ENCODE results near the gene NTHL1. TPM values are rescaled to one million over a fixed set of nuclear protein-coding genes. Genes with fewer than 3 reads are reported as not detected.

NTHL1 gene
- total and polyA plus RNA-seq, 2 of the 8 experiments (the other 6 are each of a cell fraction or from before 2014, with no cell fraction given): 70.9 to 150 TPM

- no peak overlapping the region for H4K91ac ChIP-seq (replicated peaks; ENCODE audit: insufficient read length, low read length)
- H3K27ac ChIP-seq (ENCODE audit: low read depth, low read length): no peak overlapping the region
- no peak overlapping the region for H3K14ac ChIP-seq (ENCODE audit: insufficient read length)
- no peak overlapping the region for H2AK5ac ChIP-seq (ENCODE audit: low read depth, low read length)
- no peak overlapping the region for H2BK12ac ChIP-seq (ENCODE audit: low read depth, low read length)
- H3K23ac ChIP-seq (ENCODE audit: insufficient read length): no peak overlapping the region
- WGBS, 2 experiments (ENCODE audit: extremely low coverage in 1 of 2, insufficient coverage in 1 of 2, insufficient read length in 1 of 2, insufficient replicate concordance in 2 of 2, low coverage in 1 of 2, low lambda C conversion rate in 2 of 2, missing lambda C conversion rate in 1 of 2): 96% methylated on average over 22 of the region's 29 CpGs; no CpG with 5 or more reads in 1 of the 2 experiments
- H3K4me2 ChIP-seq (ENCODE audit: insufficient read depth in 1 of 2, low read depth in 2 of 2, low read length in 2 of 2): no peak overlapping the region
- H3K9me3 ChIP-seq (ENCODE audit: insufficient read depth in 2 of 2, low read depth in 1 of 2, low read length in 1 of 2): no peaks in the 10 kb centered on the region
- no peak overlapping the region for H2BK20ac ChIP-seq (ENCODE audit: low read length)
- H3K9ac ChIP-seq (replicated peaks in 1 of 4; ENCODE audit: extremely low read depth in 1 of 4, low read depth in 3 of 4, low read length in 3 of 4): no peak overlapping the region
- peaks cover 0 to 4% (median 0%) of the 10 kb centered on the region in 4 experiments; a peak in 4 of 7 replicates for H3K4me1 ChIP-seq (replicated peaks in 1 of 4; ENCODE audit: control insufficient read depth in 3 of 4, insufficient read depth in 4 of 4, low read length in 3 of 4)
- DNase-seq (ENCODE audit: low read depth in 1 of 2, low spot score in 2 of 2) (no peak), FAIRE-seq (no peak)
- H2BK15ac ChIP-seq (ENCODE audit: low read length): no peak overlapping the region
- no peak overlapping the region for H4K5ac ChIP-seq (ENCODE audit: insufficient read length, low read depth, low read length)
- H4K8ac ChIP-seq (ENCODE audit: extremely low read depth, insufficient read depth, low read length): no peak overlapping the region
- H2BK120ac ChIP-seq (replicated peaks; ENCODE audit: low read depth, low read length): no peak overlapping the region
- no peaks in the 10 kb centered on the region for H3K27me3 ChIP-seq (replicated peaks in 1 of 4; ENCODE audit: control insufficient read depth in 3 of 4, extremely low read depth in 1 of 4, insufficient read depth in 3 of 4, low read length in 3 of 4)
- peaks cover 0 to 2% of the 10 kb centered on the region in 2 experiments for H4K20me1 ChIP-seq (replicated peaks in 1 of 2; ENCODE audit: control insufficient read depth in 1 of 2, insufficient read depth in 2 of 2, low read length in 2 of 2)
- H2BK5ac ChIP-seq (ENCODE audit: low read depth, low read length): no peak overlapping the region
- no peak overlapping the region for H2AFZ ChIP-seq (ENCODE audit: low read length)
- ChIA-PET POLR2A (ENCODE audit: partially characterized antibody) (interaction anchor here (0.9 to 3.1 kb wide), 4 partner anchors 10 to 117 kb away, joined by 3 to 14 read pairs (median 5); partner anchors contain the start of genes NTHL1, TRAF7 and TSC2), CTCF (ENCODE audit: partially characterized antibody) (interaction anchor here (0.8 to 3.0 kb wide), 5 partner anchors 9 to 26 kb away, joined by 3 to 14 read pairs (median 3); partner anchors contain the start of genes NTHL1 and TSC2)
- no peaks in the 10 kb centered on the region for H3K79me1 ChIP-seq (ENCODE audit: low read depth, low read length)
- no peaks in the 10 kb centered on the region for H3K79me2 ChIP-seq (ENCODE audit: control insufficient read depth in 1 of 2, insufficient read depth in 2 of 2, low read length in 2 of 2)
- no peak overlapping the region for H3K4me3 ChIP-seq (ENCODE audit: extremely low read depth in 1 of 4, insufficient read depth in 2 of 4, low read depth in 3 of 4, low read length in 4 of 4)
- H3K4ac ChIP-seq (replicated peaks; ENCODE audit: insufficient read length, low read depth, low read length): no peak overlapping the region
- H3K18ac ChIP-seq (ENCODE audit: extremely low read depth, low read length): no peak overlapping the region
- H3K36me3 ChIP-seq (ENCODE audit: control insufficient read depth in 2 of 4, insufficient read depth in 4 of 4, low read length in 3 of 4): no peaks in the 10 kb centered on the region
- no peak overlapping the region for H3K56ac ChIP-seq (replicated peaks; ENCODE audit: insufficient read length, low read depth, low read length)
- H3K23me2 ChIP-seq (ENCODE audit: low read depth, low read length): no peaks in the 10 kb centered on the region
- TF ChIP-seq SP2 (IDR thresholded peaks at IDR 0.05; ENCODE audit: low read length): no peak
- no peak for TF ChIP-seq SP1 (IDR thresholded peaks at IDR 0.05; ENCODE audit: low read depth, low read length)
- TF ChIP-seq ATF2 (IDR thresholded peaks at IDR 0.05; ENCODE audit: low read length): no peak
- TF ChIP-seq KDM4A (IDR thresholded peaks at IDR 0.05; ENCODE audit: low read depth, low read length, severe bottlenecking): no peak
- TF ChIP-seq USF2 (IDR thresholded peaks at IDR 0.05; ENCODE audit: low read length): no peak
- no peak for TF ChIP-seq E2F6 (IDR thresholded peaks at IDR 0.05)
- no peak for TF ChIP-seq RXRA (IDR thresholded peaks at IDR 0.05; ENCODE audit: insufficient read depth, low read depth, low read length)
- TF ChIP-seq BCL11A (IDR thresholded peaks at IDR 0.05; ENCODE audit: low read depth in 2 of 2, low read length in 2 of 2): no peak
- no peak for TF ChIP-seq JUN (IDR thresholded peaks at IDR 0.05; ENCODE audit: low read depth, low read length)
Measured at GRCh38 chr16:2037647-2038381, 9.8 kb downstream of the NTHL1 start.

All from H1 (cell line).